ENCODE results near the gene SLC15A5.

GRCh38 chr12:16260206-16260605 lies 17.3 kb downstream of the SLC15A5 start:
- TF ChIP-seq ISL1 (CRISPR knock-in tag; IDR thresholded peaks at IDR 0.05) (no peak), CSRNP3 (CRISPR knock-in tag; IDR thresholded peaks at IDR 0.05) (no peak), ESRRG (CRISPR knock-in tag; IDR thresholded peaks at IDR 0.05) (no peak), TOX (CRISPR knock-in tag; IDR thresholded peaks at IDR 0.05; ENCODE audit: borderline replicate concordance) (no peak)

Measured in SK-N-SH treated with all-trans-retinoic acid at 6 μM for 48 hours (cell line).